Prostate gland (tissue), 2 donors: ENCODE data around the gene PDE4D.

Experiments
- POLR2A ChIP-seq: fragments of 450-650 bp; IDR thresholded peaks from one replicate; pipeline ENCODE4 v1.6.1; 2016; ENCODE audit warnings: antibody characterized with exemption, mild to moderate bottlenecking
- TF ChIP-seq, protein P1 (sequence below), 4 experiments: fragments of 200-600 bp in 2 of 4; fragments of 450-650 bp in 2 of 4; sonication (generic) in 2 of 4; IDR thresholded peaks; 1 replicate in 3 of 4; 2 replicates in 1 of 4; pipeline ENCODE4 v1.5.1; 2016 to 2019; ENCODE audit warnings: antibody characterized with exemption in 4 of 4, mild to moderate bottlenecking in 2 of 4, moderate library complexity in 2 of 4

DNA sequence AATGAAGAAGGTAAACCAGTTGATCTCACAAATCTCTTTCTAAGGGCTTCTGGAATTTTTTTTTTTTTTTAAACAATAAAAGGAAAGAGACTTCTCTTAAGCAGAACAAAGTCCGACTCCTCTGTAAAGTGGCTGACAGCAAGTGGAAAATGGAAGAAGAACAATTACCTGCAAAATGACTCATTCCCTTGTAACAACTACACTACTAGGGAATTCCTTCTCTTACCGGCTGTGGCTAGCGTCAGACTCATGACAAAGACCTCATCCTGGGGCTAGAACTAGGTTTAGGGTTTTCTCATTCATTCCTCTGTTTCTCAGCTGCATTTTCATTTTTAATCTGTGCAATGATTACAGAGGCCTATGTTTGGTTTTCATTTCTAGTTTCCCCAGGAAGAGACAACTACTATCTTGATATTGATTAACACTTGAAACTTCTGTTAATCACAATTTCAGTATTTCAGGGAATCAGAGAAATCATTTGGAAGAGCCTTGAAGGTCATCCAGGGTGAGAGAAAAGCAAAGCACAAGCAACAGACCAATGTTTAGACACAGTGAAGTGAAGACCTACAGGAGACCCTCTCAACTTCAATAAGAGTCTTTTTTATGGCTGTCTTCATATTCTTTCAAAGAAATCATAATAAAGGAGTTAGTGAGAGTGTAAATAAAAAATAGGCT lies 872.8 kb downstream of the PDE4D start:
- TF ChIP-seq, protein P1, sequence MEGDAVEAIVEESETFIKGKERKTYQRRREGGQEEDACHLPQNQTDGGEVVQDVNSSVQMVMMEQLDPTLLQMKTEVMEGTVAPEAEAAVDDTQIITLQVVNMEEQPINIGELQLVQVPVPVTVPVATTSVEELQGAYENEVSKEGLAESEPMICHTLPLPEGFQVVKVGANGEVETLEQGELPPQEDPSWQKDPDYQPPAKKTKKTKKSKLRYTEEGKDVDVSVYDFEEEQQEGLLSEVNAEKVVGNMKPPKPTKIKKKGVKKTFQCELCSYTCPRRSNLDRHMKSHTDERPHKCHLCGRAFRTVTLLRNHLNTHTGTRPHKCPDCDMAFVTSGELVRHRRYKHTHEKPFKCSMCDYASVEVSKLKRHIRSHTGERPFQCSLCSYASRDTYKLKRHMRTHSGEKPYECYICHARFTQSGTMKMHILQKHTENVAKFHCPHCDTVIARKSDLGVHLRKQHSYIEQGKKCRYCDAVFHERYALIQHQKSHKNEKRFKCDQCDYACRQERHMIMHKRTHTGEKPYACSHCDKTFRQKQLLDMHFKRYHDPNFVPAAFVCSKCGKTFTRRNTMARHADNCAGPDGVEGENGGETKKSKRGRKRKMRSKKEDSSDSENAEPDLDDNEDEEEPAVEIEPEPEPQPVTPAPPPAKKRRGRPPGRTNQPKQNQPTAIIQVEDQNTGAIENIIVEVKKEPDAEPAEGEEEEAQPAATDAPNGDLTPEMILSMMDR (IDR thresholded peaks at IDR 0.05) = no peak
- TF ChIP-seq POLR2A = no peak
